Measurements from ENCODE around the gene CNTF. TPM values are rescaled to one million over a fixed set of nuclear protein-coding genes. Genes with fewer than 3 reads are reported as not detected.
A peak's percentile ranks its signal among the peaks of the same experiment; 100 is the strongest.

CNTF gene
- total and polyA plus RNA-seq, 10 of the 15 experiments (the other 5 are each of a cell fraction or from before 2014, with no cell fraction given): 0.16 to 2.3 (median 0.73) TPM

DNA sequence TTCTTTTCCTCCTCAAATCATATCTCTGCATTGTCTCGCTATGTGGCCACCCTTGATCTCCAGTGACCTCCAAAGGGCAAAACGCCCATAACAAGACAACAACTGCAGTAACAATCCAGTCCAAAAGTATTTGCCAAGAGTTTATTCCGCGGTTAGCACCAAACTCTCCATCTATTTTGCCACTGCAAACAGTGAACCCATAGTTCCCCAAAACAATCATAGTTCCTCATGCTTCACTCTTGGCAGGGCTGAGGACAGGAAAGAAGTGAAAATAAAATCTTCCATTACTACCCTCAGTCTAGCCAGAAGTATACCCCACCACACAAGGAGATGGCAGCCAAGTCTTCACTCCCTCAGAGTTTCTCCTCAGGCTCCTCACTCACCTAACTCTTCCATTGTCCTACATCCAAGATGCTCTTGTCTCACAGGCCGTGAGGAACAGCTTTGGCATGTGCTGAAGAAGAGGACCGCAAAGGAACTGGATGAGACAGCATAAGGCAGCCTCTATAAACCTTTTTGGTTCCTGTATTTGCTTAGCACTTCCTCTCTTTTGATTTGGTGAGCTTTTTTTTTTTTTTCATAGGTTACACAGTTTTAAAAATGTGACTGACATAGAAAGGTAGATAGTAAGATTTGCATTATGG, 47.0 kb upstream of the CNTF start, which contains the start of gene LPXN (continued):
- TF ChIP-seq FOXM1 (IDR thresholded peaks at IDR 0.05; ENCODE audit: low read depth, low read length) (peak; percentile 53; the same call in 1 of the 2 replicates), CHD1 (IDR thresholded peaks at IDR 0.05; ENCODE audit: low read depth, low read length) (0 out of 2 replicates have a peak, but pooled peaks have one; percentile 45), FOS (IDR thresholded peaks at IDR 0.05; ENCODE audit: borderline replicate concordance, extremely low read depth, insufficient read length) (no peak), MEF2A (IDR thresholded peaks at IDR 0.05; ENCODE audit: insufficient read depth, low read depth, low read length) (no peak), SREBF2 (IDR thresholded peaks at IDR 0.05; ENCODE audit: low read length) (no peak), SRF (IDR thresholded peaks at IDR 0.05; ENCODE audit: low read depth in 2 of 2, low read length in 2 of 2) (0 out of 4 replicates have a peak, but pooled peaks of 1 of the 2 experiments have one; percentile 39), SMAD5 (IDR thresholded peaks at IDR 0.05; ENCODE audit: low read depth) (peak; percentile 86; the same call in 1 of the 2 replicates), CBX3 (IDR thresholded peaks at IDR 0.05; ENCODE audit: borderline replicate concordance, low read depth) (no peak), CREM (IDR thresholded peaks at IDR 0.05; ENCODE audit: low read depth) (0 out of 2 replicates have a peak, but pooled peaks have one; percentile 18), ETV6 (conservative IDR thresholded peaks at IDR 0.05 in 1 of 2, IDR thresholded peaks at IDR 0.05 in 1 of 2; ENCODE audit: borderline replicate concordance in 1 of 2, low read depth in 1 of 2) (peak in 1 of 2 experiments; percentile 31; a peak in 1 of 4 replicates), RELA (IDR thresholded peaks at IDR 0.05; ENCODE audit: borderline replicate concordance, partially characterized antibody) (no peak), PKNOX1 (IDR thresholded peaks at IDR 0.05) (peak; percentile 82), SIX5 (IDR thresholded peaks at IDR 0.05; ENCODE audit: low read depth, low read length, severe bottlenecking) (no peak), ATF2 (IDR thresholded peaks at IDR 0.05; ENCODE audit: low read length) (peak; percentile 31), RB1 (IDR thresholded peaks at IDR 0.05; ENCODE audit: borderline replicate concordance) (peak; percentile 46; the same call in 1 of the 2 replicates), MEF2B (IDR thresholded peaks at IDR 0.05; ENCODE audit: partially characterized antibody, poor library complexity, severe bottlenecking) (no peak), ATF7 (IDR thresholded peaks at IDR 0.05; ENCODE audit: low read depth) (no peak), LARP7 (IDR thresholded peaks at IDR 0.05) (0 out of 2 replicates have a peak, but pooled peaks have one; percentile 17), ATF3 (IDR thresholded peaks at IDR 0.05; ENCODE audit: borderline replicate concordance, extremely low read depth, low read depth, low read length) (no peak)
- TF ChIP-seq, protein P1, sequence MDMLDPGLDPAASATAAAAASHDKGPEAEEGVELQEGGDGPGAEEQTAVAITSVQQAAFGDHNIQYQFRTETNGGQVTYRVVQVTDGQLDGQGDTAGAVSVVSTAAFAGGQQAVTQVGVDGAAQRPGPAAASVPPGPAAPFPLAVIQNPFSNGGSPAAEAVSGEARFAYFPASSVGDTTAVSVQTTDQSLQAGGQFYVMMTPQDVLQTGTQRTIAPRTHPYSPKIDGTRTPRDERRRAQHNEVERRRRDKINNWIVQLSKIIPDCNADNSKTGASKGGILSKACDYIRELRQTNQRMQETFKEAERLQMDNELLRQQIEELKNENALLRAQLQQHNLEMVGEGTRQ (IDR thresholded peaks at IDR 0.05; ENCODE audit: borderline replicate concordance, low read depth, low read length): no peak

Measured in GM12878 (cell line).